ENCODE data around the gene RIC3. TPM values are rescaled to one million over a fixed set of nuclear protein-coding genes. Genes with fewer than 3 reads are reported as not detected.

Gene RIC3
- total RNA-seq, 1 donor from 2014 or later, result 12.7 TPM

DNA sequence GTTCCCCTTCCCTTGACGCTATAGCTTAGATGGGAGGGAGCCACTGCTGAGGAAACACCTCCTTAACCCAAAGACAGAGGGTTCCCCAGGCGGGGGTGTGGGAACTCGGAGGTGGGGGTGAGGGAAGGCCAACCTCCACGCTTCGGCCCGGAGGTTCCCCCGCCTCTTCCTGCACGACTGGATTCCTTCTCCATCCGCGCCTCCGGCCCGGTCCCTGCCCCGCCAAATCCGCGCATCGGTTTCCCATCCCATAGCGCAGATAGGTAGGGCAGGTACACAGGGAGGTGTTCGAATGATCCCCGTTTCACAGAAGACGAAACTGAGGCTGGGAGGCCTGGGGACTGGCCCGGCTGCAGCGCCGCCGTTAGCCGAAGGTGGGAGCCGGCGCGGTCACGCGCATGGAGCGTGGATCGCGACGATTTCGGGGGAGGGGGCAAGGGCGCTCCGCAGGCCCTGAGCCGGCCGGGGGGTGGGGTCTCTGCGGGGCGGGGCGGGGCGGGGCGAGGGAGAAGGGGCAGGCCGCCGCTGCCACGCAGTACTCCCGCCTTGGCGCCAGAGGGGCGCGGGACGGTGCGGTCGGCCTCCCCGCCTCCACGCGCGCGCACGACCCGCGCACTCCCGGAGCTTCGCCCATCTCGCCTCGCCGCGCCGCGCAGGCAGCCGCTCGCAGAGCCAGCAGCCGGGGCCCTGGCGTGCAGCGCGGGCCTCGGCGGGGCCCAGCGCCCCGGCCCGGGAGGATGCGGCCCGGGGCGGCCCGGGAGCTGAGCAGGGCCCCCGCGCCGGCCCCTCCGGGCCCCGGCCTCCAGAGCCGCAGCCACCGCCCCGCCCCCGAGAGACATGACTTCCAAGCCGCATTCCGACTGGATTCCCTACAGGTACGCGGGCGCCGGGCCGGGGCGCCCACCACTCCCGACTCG, 87.9 kb downstream of the RIC3 start, which contains the start of gene TUB:
Gene TUB, plus strand, starts transcription at position 538 of the 917 bp plus-strand sequence. Its CDS starts 300 bp downstream, at position 838.
- Histone ChIP-seq H3K36me3 (no peaks in the 10 kb centered on the region), H3K4me1 (peaks cover 5% of the 10 kb centered on the region), H3K4me3 (peak within 1 kb of the TSS; percentile 52), H3K27me3 (ENCODE audit: low read depth) (peaks cover 24% of the 10 kb centered on the region), H3K9me3 (no peaks in the 10 kb centered on the region), H3K27ac (no peak within 1 kb of the TSS)
- intact Hi-C loops (cut with DNase I), result no loop called here
- no peak for TF ChIP-seq CTCF (IDR thresholded peaks at IDR 0.05)
- ATAC-seq (peak; percentile 49 to 66), DNase-seq (no peak)

DNA sequence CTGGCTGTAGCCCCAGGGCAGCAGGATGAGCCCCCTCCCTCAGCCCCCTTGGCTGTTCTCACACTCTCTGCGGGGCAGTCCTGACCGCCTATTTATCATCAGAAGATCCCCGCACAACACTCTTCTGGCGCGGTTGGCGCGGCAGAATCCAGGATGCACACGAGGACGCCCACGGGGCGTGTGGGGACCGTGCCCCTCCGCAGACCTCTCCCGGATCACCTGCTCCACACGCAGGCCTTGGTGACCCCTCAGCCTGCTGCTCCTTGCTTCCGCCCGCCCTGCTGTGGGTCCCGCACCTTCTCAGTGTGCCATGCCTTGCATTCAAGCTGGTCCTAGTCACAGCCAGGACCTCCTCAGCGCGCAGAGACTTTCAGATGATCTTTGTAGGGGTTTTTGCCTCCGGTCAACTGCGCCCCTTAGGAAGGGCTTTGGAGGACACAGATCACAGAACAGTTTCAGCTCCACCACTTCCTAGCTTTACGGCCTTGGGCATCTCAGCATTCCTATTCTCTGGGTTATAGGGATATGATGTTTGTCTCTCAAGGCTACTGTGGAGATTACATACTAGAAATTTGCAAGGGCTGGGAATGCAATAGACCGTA, 88.7 kb downstream of the RIC3 start:
- H3K36me3 ChIP-seq, result no peaks in the 10 kb centered on the region
- ATAC-seq, result no peak
- TF ChIP-seq CTCF (IDR thresholded peaks at IDR 0.05), result no peak
- H3K4me3 ChIP-seq, result peak overlapping the region; percentile 52
- no peaks in the 10 kb centered on the region for H3K9me3 ChIP-seq
- peaks cover 24% of the 10 kb centered on the region for H3K27me3 ChIP-seq (ENCODE audit: low read depth)
- H3K4me1 ChIP-seq, result peaks cover 5% of the 10 kb centered on the region
- DNase-seq, result no peak
- intact Hi-C loops (cut with DNase I), result no loop called here
- no peak overlapping the region for H3K27ac ChIP-seq

DNA sequence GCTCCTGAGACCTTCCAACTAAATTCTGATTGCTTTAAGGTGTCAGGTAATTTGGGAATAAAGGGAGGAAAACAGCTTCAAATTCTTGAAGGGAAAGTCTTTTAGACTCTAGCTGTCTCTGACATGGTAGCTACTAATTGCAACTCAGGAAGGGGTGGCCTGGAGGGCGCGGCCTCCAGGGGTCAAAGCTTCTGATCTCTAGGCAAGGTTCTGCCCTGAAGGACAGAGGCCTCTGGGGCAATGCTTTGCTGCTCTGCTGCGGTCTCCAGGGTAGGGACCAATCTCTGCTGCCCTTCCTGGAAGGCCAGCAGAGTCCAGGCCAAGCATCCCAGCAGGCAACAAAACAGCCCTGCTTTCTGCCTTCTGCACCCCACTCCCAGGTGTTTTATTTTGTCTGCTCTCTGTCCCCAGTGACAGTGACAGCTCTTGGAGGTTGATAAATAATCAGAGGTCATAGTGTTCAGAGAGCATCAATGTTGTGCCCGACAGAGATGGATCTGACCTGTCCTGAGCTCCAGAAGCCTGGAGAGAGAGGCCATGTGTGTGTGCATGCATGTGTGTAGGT, 89.6 kb downstream of the RIC3 start:
- H3K4me1 ChIP-seq, result peaks cover 5% of the 10 kb centered on the region
- no peak overlapping the region for H3K4me3 ChIP-seq
- no peak for ATAC-seq
- TF ChIP-seq CTCF (IDR thresholded peaks at IDR 0.05), result no peak
- DNase-seq, result no peak
- H3K9me3 ChIP-seq, result no peaks in the 10 kb centered on the region
- peaks cover 19% of the 10 kb centered on the region for H3K27me3 ChIP-seq (ENCODE audit: low read depth)
- no peaks in the 10 kb centered on the region for H3K36me3 ChIP-seq
- intact Hi-C loops (cut with DNase I), result no loop called here
- no peak overlapping the region for H3K27ac ChIP-seq

- H3K4me3 ChIP-seq, result no peak overlapping the region
- no peak for TF ChIP-seq CTCF (IDR thresholded peaks at IDR 0.05)
- H3K36me3 ChIP-seq, result no peaks in the 10 kb centered on the region
- ATAC-seq (no peak), DNase-seq (no peak)
- H3K27ac ChIP-seq, result no peak overlapping the region
- intact Hi-C loops (cut with DNase I), result no loop called here
- H3K9me3 ChIP-seq, result no peaks in the 10 kb centered on the region
- H3K27me3 ChIP-seq (ENCODE audit: low read depth), result peaks cover 3% of the 10 kb centered on the region
- no peaks in the 10 kb centered on the region for H3K4me1 ChIP-seq
These were observed 93.6 kb downstream of the RIC3 start for GRCh38 chr11:8075119-8075726.

All from lower lobe of right lung (tissue), 2 donors.